ENCODE measurements around the gene HBA2.

- TF ChIP-seq CTCF (IDR thresholded peaks at IDR 0.05; ENCODE audit: low read length) = no peak
- TF ChIP-seq EZH2 (IDR thresholded peaks at IDR 0.05; ENCODE audit: borderline replicate concordance, low read length) = no peak
Measured at GRCh38 chr16:129075-129474, 43.6 kb upstream of the HBA2 start.

Measured in OCI-LY1 (cell line).